ENCODE results near the gene SUGCT.

SUGCT gene

DNA sequence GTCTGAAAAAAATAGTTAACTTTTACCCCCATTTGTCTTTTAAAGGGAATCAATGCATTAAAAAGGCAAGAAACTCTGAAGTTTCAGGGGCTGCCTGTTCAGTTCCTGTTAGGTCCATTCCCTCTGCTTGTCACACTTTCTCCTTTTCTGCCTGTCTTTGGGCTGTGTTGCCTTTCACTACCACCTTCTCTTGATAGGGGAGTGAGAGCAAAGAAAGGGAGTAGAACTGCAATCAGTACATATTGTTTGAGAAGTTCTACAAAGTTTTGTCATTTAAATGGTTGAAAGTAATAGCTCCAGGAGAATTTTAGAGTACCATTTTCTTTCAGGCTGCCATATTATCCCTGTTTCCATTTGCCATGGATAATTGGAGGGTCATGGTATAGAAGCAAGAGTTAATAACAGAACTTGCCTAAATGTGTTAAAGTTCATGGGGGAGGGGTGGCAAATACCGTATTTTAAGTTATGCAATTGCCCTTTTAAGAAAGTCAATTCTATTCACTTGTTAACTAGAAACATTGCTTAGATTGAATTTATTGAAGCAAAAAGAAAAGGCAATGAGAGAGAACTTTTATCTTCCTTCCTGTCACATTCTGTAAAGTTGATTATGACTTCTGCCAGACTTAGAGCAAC lies 39.0 kb upstream of the SUGCT start:
- H3K4me3 ChIP-seq (ENCODE audit: low read depth, low read length), result no peak overlapping the region
- no peak overlapping the region for H3K14ac ChIP-seq (ENCODE audit: low read length)
- H3K23ac ChIP-seq (ENCODE audit: low read length), result no peak overlapping the region
- no peak overlapping the region for H3K18ac ChIP-seq (ENCODE audit: low read length)
- no peak overlapping the region for H4K91ac ChIP-seq (ENCODE audit: low read depth, low read length)
- H2BK12ac ChIP-seq (ENCODE audit: low read length), result no peak overlapping the region
- no peak overlapping the region for H3K27ac ChIP-seq (ENCODE audit: low read depth, low read length)
- no peak overlapping the region for H3K4me2 ChIP-seq (ENCODE audit: low read length)
- H2AFZ ChIP-seq (ENCODE audit: insufficient read depth, low read length, poor library complexity), result no peak overlapping the region
- H3K79me1 ChIP-seq (ENCODE audit: low read length), result no peaks in the 10 kb centered on the region
- no peak overlapping the region for H2BK120ac ChIP-seq (ENCODE audit: insufficient read depth, low read length, poor library complexity)
- no peak overlapping the region for H4K12ac ChIP-seq (ENCODE audit: low read depth, low read length)
- H3K27me3 ChIP-seq (ENCODE audit: insufficient read depth, low read length), result no peaks in the 10 kb centered on the region
- H3K9ac ChIP-seq (ENCODE audit: low read length), result no peak overlapping the region
- H2BK5ac ChIP-seq (ENCODE audit: low read depth, low read length, poor library complexity), result no peak overlapping the region
- H2AK5ac ChIP-seq (ENCODE audit: low read length), result no peak overlapping the region
- H3K79me2 ChIP-seq (ENCODE audit: control insufficient read depth, insufficient read depth, low read length, poor library complexity), result no peaks in the 10 kb centered on the region
- no peak for DNase-seq
- no CpG with 5 or more reads among the region's 1 CpG for whole genome bisulfite sequencing (ENCODE audit: extremely low coverage, insufficient coverage, insufficient read length)
- no peak overlapping the region for H3K4ac ChIP-seq (ENCODE audit: low read depth, low read length)
- H3K4me1 ChIP-seq (ENCODE audit: control insufficient read depth in 1 of 2, insufficient read depth in 2 of 2, low read length in 2 of 2), result no peaks in the 10 kb centered on the region
- H4K8ac ChIP-seq (ENCODE audit: low read depth, low read length), result no peak overlapping the region
- H3K9me3 ChIP-seq (ENCODE audit: insufficient read depth, low read depth, low read length), result no peaks in the 10 kb centered on the region
- H3K36me3 ChIP-seq (ENCODE audit: control insufficient read depth in 1 of 2, insufficient read depth in 2 of 2, low read length in 2 of 2), result peaks cover 12 to 16% of the 10 kb centered on the region in 2 experiments

DNA sequence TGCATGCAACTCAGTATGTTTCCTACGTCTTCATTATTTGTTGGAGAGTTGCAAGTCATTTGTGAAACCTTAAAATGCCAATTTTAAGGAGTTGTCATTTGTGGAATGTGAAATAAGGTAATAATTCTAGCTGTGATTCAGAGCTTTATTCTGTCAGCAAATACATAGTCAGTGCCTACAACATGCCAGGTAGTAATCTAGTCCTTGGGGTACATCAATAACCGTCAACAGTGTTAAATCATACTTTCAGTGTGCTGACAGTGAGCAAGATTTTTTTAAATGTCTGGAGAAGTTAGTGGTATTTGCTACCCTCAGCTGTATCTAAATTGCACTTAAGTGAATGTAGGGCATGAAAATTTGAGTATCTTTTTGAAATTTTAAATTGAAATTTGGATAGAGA lies 37.1 kb upstream of the SUGCT start:
- Histone ChIP-seq H4K91ac (ENCODE audit: low read depth, low read length) (no peak overlapping the region), H2AK5ac (ENCODE audit: low read length) (no peak overlapping the region), H3K4me1 (ENCODE audit: control insufficient read depth in 1 of 2, insufficient read depth in 2 of 2, low read length in 2 of 2) (no peaks in the 10 kb centered on the region), H3K4ac (ENCODE audit: low read depth, low read length) (no peak overlapping the region), H2BK12ac (ENCODE audit: low read length) (no peak overlapping the region), H3K27ac (ENCODE audit: low read depth, low read length) (no peak overlapping the region), H3K79me2 (ENCODE audit: control insufficient read depth, insufficient read depth, low read length, poor library complexity) (no peaks in the 10 kb centered on the region), H4K12ac (ENCODE audit: low read depth, low read length) (no peak overlapping the region), H3K18ac (ENCODE audit: low read length) (no peak overlapping the region), H3K4me2 (ENCODE audit: low read length) (no peak overlapping the region), H3K9ac (ENCODE audit: low read length) (no peak overlapping the region), H3K4me3 (ENCODE audit: low read depth, low read length) (no peak overlapping the region), H4K8ac (ENCODE audit: low read depth, low read length) (no peak overlapping the region), H3K36me3 (ENCODE audit: control insufficient read depth in 1 of 2, insufficient read depth in 2 of 2, low read length in 2 of 2) (peaks cover 12 to 16% of the 10 kb centered on the region in 2 experiments), H2AFZ (ENCODE audit: insufficient read depth, low read length, poor library complexity) (no peak overlapping the region), H3K79me1 (ENCODE audit: low read length) (no peaks in the 10 kb centered on the region), H3K14ac (ENCODE audit: low read length) (no peak overlapping the region), H2BK5ac (ENCODE audit: low read depth, low read length, poor library complexity) (no peak overlapping the region), H3K23ac (ENCODE audit: low read length) (no peak overlapping the region), H3K9me3 (ENCODE audit: insufficient read depth, low read depth, low read length) (no peaks in the 10 kb centered on the region), H2BK120ac (ENCODE audit: insufficient read depth, low read length, poor library complexity) (no peak overlapping the region), H3K27me3 (ENCODE audit: insufficient read depth, low read length) (no peaks in the 10 kb centered on the region)
- DNase-seq, result peak in 1 of 2 donors; percentile 16
- no CpG with 5 or more reads among the region's 2 CpGs for WGBS (ENCODE audit: extremely low coverage, insufficient coverage, insufficient read length)

DNA sequence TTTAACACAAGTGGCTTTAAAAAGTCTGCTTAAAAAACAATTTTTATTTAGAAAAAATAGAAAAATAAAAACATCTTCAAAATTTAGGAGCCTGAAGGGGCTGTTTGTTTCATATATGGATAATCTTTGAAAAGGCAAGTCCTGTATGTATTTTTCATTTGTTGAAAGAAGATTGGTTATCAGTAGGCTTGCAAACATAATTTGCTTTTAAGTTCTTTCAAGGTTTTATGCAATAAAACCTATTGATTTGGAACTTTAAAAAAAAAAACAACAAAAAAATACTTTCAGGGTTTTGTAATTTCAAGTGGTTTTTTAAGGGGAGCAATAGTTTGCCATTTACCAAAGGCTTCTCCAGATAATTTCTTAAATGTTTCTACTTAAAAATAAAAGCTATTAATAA lies 36.0 kb upstream of the SUGCT start:
- Histone ChIP-seq H4K8ac (ENCODE audit: low read depth, low read length) (no peak overlapping the region), H3K4me3 (ENCODE audit: low read depth, low read length) (no peak overlapping the region), H3K27me3 (ENCODE audit: insufficient read depth, low read length) (no peaks in the 10 kb centered on the region), H3K79me1 (ENCODE audit: low read length) (no peaks in the 10 kb centered on the region), H3K79me2 (ENCODE audit: control insufficient read depth, insufficient read depth, low read length, poor library complexity) (no peaks in the 10 kb centered on the region), H2BK5ac (ENCODE audit: low read depth, low read length, poor library complexity) (no peak overlapping the region), H3K27ac (ENCODE audit: low read depth, low read length) (no peak overlapping the region), H2BK120ac (ENCODE audit: insufficient read depth, low read length, poor library complexity) (no peak overlapping the region), H4K91ac (ENCODE audit: low read depth, low read length) (no peak overlapping the region), H3K36me3 (ENCODE audit: control insufficient read depth in 1 of 2, insufficient read depth in 2 of 2, low read length in 2 of 2) (peaks cover 6 to 9% of the 10 kb centered on the region in 2 experiments), H3K4me1 (ENCODE audit: control insufficient read depth in 1 of 2, insufficient read depth in 2 of 2, low read length in 2 of 2) (no peaks in the 10 kb centered on the region), H3K4ac (ENCODE audit: low read depth, low read length) (no peak overlapping the region), H2BK12ac (ENCODE audit: low read length) (no peak overlapping the region), H3K9me3 (ENCODE audit: insufficient read depth, low read depth, low read length) (no peaks in the 10 kb centered on the region), H2AK5ac (ENCODE audit: low read length) (no peak overlapping the region), H3K9ac (ENCODE audit: low read length) (no peak overlapping the region), H3K4me2 (ENCODE audit: low read length) (no peak overlapping the region), H3K14ac (ENCODE audit: low read length) (no peak overlapping the region), H4K12ac (ENCODE audit: low read depth, low read length) (no peak overlapping the region), H3K23ac (ENCODE audit: low read length) (no peak overlapping the region), H2AFZ (ENCODE audit: insufficient read depth, low read length, poor library complexity) (no peak overlapping the region), H3K18ac (ENCODE audit: low read length) (no peak overlapping the region)
- DNase-seq, result no peak

- H2AK5ac ChIP-seq (ENCODE audit: low read length), result no peak overlapping the region
- no peak overlapping the region for H3K9ac ChIP-seq (ENCODE audit: low read length)
- no peak overlapping the region for H2BK120ac ChIP-seq (ENCODE audit: insufficient read depth, low read length, poor library complexity)
- DNase-seq, result peak; percentile 51 to 71
- H2BK5ac ChIP-seq (ENCODE audit: low read depth, low read length, poor library complexity), result no peak overlapping the region
- no peak overlapping the region for H3K18ac ChIP-seq (ENCODE audit: low read length)
- no peak overlapping the region for H3K4me3 ChIP-seq (ENCODE audit: low read depth, low read length)
- no peak overlapping the region for H3K23ac ChIP-seq (ENCODE audit: low read length)
- H4K8ac ChIP-seq (ENCODE audit: low read depth, low read length), result no peak overlapping the region
- no peak overlapping the region for H3K4ac ChIP-seq (ENCODE audit: low read depth, low read length)
- H3K4me1 ChIP-seq (ENCODE audit: control insufficient read depth in 1 of 2, insufficient read depth in 2 of 2, low read length in 2 of 2), result no peaks in the 10 kb centered on the region
- H3K14ac ChIP-seq (ENCODE audit: low read length), result no peak overlapping the region
- no peak overlapping the region for H4K91ac ChIP-seq (ENCODE audit: low read depth, low read length)
- no CpG with 5 or more reads among the region's 4 CpGs for WGBS (ENCODE audit: extremely low coverage, insufficient coverage, insufficient read length)
- H3K27me3 ChIP-seq (ENCODE audit: insufficient read depth, low read length), result no peaks in the 10 kb centered on the region
- no peaks in the 10 kb centered on the region for H3K79me1 ChIP-seq (ENCODE audit: low read length)
- H3K79me2 ChIP-seq (ENCODE audit: control insufficient read depth, insufficient read depth, low read length, poor library complexity), result no peaks in the 10 kb centered on the region
- no peaks in the 10 kb centered on the region for H3K9me3 ChIP-seq (ENCODE audit: insufficient read depth, low read depth, low read length)
- H3K4me2 ChIP-seq (ENCODE audit: low read length), result no peak overlapping the region
- H2AFZ ChIP-seq (ENCODE audit: insufficient read depth, low read length, poor library complexity), result no peak overlapping the region
- H4K12ac ChIP-seq (ENCODE audit: low read depth, low read length), result no peak overlapping the region
- H3K27ac ChIP-seq (ENCODE audit: low read depth, low read length), result no peak overlapping the region
- no peak overlapping the region for H2BK12ac ChIP-seq (ENCODE audit: low read length)
- no peaks in the 10 kb centered on the region for H3K36me3 ChIP-seq (ENCODE audit: control insufficient read depth in 1 of 2, insufficient read depth in 2 of 2, low read length in 2 of 2)
Measured at GRCh38 chr7:40099837-40100236, 35.0 kb upstream of the SUGCT start.

All from trophoblast cell (in vitro differentiated cells and primary cell).